Tongue (tissue), 2 donors: Measurements from ENCODE around the gene JDP2. TPM values are rescaled to one million over a fixed set of nuclear protein-coding genes. Genes with fewer than 3 reads are reported as not detected.

Source experiments
- DNase-seq: peaks from one replicate; pipeline ENCODE4 v3.0.0-alpha.2; 2015
- total RNA-seq: library from RNA; depleted of rRNA; stranded (reverse); fragments of >200 nt; gene quantifications from one replicate; pipeline ENCODE4 v1.2.3, GENCODE V29; 2014

JDP2 gene
- total RNA-seq, 1 donor from 2014 or later: 54.7 TPM

DNA sequence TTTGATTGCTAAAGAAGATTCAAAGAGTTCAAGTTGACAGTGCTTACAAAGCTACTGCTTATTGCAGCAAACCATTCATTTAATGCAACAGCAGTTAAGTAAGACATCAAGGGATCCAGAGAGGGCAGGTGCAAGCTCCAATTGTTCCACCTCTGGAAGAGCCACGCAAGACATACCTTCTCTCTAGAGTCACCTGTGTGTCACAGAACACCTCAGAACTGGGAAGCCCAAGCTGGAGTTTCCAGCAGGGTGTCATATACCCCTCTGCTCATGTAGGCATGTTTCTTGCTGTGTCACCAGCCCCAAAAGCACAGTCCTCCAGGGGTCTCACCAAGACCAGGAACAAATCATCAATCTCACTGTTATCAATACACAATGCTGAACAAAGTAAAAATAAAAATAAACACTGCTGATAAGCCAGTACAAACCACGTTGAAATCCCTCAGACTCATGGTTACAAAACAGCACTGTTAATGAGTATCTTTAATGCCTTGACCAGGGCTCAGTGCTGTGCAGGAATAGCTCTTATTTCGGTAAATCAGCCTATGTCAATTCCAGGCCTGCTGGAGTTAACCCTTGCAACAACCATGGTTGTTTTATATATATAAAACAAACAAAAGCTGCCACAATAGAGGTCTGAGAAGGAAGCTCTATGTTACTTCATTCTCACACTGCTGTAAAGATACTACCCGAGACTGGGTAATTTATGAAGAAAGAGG lies 57.0 kb downstream of the JDP2 start:
- DNase-seq: no peak

DNA sequence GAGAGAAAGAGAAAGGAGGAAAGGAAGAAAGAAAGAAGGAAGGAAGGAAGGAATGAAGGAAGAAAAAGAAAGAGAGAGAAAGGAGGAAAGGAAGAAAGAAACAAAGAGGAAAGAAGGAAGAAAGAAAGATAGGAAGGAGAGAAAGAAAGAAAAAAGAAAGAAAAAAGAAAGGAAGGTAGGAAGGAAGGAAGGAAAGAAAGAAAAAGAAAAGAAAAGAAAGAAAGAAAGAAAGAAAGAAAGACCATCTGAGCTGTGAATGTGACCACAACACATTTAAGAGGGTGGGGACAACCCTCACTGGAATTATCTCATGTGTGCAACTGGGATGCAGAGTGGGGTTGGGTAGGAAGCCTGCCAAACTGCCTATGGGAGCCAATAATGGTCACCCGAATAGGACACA lies 58.5 kb downstream of the JDP2 start:
- DNase-seq: no peak

DNA sequence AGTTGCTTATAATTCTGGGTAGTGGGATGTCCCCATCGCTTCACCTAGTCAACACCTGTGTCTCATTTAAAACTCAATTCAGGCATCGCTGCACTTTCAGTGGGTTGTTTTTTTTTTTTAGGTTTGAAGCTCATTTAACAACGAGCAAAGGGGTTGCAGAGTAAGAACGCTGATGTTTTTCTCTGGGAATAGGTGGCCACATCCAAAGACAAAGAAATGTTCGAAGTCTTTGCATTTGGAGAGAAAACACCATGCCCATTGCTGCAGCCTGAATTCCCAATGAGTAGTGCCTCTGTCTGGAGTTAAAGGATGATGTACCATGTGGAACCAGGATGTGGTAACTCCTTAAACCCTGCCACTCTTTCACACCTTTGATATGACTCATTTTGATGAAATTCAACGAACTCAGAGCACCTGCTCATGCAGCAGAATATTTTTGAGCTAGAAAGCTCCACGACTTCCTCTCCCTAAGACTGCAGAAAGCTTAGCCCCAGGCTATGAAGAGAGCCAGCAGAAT lies 59.4 kb downstream of the JDP2 start:
- DNase-seq: no peak

DNA sequence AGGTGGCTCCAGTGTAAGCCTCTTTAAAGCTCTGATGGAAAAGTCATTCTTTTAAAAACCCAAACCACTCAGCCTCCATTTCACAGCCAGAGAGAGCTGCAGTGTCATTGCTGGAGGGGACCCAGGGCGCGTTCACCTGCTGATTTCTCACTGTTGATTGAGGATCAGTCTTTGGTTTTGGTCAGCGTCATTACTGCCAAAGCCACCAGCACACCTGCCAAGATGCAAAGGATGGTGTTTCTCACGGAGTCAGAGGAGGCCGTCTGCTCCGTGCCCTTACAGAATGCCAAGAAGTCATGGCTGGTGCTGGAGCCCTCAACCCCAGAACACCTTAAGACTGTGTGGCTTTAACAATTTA lies 61.6 kb downstream of the JDP2 start:
- DNase-seq: no peak

DNA sequence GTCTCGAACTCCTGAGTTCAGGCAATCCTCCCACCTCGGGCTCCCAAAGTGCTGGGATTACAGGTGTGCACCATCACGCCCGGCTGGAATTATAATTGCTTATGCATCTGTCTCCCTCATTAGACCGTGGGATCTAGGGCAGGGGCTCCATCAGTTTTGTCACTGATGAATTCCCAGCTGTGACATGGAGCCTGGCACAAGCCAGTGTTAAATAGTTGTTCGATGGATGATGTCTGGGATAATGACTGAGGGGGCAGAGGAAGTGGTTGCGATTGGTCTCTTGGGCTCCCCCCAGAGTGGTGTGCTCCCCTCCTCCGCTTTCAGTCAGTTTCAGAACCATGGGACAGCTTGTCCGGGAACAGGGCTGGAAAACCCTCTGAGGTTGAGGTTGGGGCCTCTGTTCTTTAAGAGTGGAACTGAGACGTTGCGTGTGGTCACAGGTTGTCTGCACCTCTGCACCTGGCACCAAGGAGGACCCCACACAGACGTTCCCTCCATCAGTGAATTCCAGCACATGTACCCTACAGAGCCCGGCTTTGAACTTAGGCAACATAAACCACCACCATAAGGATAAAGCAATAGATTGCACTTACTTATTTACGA lies 63.7 kb downstream of the JDP2 start:
- DNase-seq: no peak

DNA sequence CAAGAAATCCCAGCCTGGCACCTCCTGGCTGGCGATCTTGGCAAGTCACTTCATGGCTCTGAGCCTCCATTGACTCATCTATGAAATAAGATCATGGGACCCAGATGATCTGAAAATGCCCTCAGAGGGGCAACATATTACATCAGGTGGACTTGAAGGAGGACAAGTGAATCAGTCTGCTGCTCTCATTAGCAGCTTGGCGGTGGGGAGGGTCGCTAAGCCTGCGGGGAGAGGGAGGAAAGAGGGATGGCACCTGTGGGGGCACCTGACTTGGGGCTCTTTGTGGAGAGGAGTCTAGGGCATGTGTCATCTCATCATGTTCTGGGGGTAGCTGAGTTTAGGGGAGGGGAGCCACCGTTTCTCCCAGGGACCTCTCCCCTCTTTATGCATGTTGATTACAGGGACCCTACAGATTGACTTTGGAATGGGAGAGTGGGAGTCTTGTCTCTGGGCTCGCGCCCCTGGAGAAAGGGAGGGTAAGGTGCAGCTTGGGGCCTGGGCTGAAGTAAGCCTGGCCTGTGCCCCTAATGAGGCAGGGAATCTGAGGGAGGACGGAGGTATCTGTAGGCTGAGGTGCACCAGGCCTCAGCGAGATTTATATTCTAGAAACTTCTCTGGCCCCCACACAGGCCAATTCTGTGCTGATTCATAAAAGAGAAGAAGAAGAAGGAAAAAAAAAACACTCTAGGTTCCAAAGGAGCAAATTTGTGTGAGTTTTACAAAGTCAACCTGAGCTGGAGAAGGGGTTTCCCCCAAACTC lies 65.2 kb downstream of the JDP2 start:
- DNase-seq: no peak

DNA sequence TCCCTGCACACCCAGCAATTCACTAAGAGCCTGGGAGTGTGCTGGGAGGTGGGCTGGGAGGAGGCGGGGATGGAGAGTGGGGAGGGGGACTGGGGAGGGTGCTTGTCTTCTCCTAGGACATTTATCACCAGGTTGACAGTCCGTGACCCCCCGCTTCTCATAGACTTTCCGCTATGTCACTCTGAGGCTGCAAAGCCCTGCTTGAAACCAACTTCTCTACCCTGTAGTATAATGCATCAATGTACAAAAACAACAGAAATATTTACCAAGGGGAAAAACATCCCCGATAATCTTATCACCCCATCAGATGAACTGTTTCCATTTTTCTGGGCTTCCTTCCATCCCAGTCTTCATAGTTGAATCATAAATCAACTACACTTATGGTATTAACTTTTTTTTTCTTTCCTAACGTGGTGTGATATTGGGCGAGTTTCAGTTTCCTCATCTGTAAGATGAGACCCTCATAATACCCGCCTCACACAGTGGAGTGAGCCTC lies 65.8 kb downstream of the JDP2 start:
- no peak for DNase-seq

DNA sequence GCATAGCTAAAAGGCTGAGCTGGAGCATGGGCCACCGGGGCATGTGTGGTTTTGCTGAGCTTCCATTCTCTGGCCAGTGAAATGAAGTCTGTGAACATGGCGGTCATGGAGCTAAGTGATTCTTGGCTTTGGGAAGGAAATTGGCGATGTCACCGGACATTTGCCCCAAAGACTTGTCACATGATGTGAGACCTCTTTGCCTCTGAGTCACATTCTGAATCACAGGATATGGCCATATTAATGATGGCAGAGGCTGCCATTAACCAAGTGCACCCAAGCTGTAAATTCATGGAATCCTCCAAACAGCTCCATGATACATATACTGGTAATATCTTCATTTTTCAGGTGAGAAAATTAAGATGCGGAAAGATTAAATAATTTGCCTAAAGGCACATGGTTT lies 67.1 kb downstream of the JDP2 start:
- no peak for DNase-seq

DNA sequence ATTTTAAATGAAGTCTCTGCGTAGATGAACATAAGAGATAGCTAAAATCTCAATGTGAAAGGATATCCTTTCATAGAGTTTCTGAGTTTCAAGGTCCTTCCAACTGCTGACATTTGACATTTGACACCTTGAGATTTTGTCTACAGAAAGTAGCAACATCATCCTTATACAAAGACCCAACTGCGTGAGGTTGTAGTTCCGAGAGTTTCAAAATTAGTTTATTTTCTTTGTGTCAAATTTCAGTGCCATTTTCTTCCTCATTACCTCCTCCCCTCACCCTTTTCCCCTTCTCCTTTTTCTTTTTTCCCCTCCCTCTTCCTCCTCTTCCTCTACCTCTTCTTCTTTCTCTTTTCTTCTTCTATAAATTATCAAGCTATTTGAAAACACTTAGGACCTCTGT lies 67.6 kb downstream of the JDP2 start:
- DNase-seq: no peak

DNA sequence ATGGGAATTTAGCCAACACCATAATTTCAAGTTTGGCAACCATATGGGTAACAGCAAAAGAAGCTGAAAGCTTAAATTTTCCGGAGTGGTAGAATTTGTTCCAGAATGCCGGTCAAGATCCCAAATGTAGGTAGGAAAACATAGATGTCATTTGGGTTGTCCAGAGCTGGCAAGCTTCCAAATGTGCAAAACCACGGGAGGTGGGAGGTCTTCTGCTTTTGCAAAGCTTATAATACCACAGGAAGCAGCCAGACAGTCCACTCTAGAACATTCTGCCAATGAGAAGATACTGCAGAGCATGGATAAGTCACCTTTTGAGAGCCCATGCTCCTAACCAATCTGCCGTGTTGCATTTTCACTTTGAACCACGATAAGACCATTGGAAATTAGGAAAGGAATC lies 68.1 kb downstream of the JDP2 start:
- no peak for DNase-seq

DNA sequence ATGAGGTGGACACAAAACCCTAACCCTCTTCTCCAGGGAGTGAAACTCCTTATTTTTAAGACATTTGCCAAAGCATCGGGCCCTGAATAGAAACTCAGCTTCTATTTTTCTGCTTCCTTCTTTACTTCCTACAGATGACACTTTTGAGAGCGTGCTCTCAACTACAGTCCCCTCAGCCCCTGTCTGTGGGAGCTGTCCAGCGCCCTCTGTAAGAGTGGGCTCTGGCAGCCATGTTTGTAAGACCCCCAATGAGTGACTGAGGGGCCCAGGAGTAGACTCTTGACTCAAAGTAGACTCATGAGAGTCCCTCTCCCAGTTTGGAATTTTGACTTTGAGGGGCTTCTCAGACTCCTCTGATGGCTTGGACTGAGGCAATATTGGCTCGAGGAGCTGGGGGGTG lies 68.9 kb downstream of the JDP2 start:
- no peak for DNase-seq

DNA sequence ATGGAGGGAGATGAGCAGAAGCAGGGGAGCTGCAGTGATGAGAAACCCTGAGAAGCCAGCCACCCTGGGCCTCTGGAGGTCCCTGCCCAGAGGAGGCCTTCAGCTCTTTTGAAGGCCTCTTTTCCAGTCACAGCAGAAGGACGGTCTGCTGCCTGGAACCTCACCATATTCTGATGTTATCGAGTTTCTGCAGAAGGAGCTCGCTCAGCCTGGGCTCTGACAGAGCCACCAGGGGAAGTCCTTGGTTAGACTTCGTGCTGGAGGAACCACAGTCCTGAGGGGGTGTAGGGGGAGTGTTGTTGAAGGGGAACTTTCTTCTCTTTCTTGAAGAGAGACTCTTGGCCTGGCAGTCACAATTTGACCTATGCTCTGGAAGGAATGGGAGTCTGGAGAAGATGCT lies 69.4 kb downstream of the JDP2 start:
- no peak for DNase-seq

DNA sequence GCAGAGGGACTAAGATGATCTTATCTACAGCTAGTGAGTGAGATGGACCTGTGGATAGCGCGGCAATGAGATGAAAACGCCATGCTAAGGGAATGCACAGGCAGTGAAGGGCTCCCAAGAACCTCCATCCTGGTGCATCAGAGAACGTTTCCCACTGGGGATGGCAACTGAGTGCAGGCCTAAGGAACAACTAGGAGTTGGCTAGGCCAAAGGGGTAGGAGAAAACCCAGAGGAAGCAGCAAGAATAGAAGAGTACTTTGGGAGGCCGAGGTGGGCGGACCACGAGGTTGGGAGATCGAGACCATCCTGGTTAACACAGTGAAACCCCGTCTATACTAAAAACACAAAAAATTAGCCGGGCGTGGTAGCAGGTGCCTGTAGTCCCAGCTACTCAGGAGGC lies 69.9 kb downstream of the JDP2 start:
- DNase-seq: no peak

DNA sequence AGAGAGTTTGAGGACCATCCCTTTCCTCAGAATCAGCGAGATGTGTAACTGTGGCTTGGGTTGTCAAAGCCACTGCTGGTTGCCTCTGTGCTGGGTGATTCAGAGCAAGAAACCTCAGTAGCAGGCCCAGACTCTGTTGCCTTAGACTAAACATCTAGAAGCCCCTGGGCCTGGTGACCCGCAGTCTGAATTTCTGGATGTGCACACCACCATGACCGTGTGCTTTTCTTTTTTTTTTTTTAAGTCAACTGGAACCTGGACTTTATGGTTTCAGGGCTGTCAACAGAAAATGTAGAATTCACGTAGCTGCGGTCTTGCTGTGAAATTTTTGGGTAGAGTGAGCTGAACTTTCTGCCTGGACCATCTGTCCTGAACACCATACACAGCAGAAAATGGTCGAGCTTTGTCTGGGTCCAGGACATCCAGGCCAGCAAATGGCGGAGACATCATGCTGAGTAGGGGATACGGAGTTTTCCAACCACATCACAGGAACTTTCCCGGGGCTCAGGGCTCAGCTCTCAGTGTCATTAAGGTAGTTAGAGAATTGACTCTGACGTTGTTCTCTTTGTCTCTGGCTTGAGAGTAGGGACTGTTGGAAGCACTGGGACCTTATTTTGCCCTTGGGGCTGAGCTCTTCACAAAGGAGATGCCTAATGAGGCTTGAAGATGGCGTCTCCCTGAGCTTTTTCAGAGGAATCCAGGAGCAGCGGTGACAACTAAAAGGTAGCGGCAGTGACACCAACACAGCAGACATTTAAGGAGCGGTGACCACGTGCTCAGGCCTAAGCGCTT lies 71.5 kb downstream of the JDP2 start:
- DNase-seq: no peak

DNA sequence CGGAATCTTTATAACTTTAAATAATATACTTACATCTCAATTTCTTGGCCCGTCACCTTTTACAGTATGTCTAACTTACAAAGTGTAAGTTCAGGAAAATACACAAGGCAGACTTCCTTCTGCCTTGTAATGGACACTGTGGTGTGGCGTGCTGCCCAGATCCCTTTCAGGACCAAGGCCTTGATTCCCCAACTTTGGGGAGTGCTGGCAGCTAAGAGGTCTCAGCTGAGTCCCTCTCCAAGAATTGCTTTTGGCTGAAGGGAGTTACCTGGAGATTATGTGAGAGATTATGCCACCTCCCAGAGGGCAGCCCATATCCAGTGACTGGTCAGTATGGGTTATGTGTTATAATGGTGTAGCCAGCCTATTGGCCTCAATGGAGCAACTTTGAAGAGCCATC lies 73.3 kb downstream of the JDP2 start:
- no peak for DNase-seq

DNA sequence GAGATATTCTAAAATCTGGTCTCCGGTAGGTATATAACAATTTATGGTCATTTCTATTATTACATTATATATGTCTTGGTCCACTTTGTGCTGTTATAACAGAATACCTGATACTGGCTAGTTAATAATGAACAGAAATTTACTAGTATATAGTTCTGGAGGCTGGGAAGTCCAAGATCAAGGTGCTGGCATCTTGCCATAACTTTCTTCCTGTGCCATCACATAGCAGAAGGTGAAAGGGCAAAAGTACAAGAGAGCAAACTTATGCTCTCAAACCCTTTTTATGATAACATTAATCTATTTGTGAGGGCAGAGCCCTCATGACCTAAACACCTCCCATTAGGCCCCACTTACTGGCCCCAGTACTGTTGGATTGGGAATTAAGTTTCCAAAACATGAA lies 76.6 kb downstream of the JDP2 start:
- no peak for DNase-seq

DNA sequence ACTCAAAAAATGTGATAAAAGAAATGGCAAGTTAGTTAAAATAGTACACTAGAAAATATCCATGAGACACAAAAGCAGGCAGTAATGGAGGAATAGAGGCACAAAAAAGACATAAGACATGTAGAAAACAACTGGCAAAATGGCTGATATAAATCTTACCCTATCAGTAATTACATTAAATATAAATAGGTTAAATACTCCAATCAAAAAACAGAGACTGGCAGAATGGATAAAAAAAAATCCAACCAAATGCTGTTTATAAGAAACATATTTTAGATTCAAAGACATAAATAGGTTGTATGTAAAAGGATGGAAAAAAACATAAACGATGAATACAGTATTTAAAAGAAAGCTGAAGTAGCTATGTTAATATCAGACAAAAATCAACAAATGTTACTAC lies 79.1 kb downstream of the JDP2 start:
- no peak for DNase-seq

DNA sequence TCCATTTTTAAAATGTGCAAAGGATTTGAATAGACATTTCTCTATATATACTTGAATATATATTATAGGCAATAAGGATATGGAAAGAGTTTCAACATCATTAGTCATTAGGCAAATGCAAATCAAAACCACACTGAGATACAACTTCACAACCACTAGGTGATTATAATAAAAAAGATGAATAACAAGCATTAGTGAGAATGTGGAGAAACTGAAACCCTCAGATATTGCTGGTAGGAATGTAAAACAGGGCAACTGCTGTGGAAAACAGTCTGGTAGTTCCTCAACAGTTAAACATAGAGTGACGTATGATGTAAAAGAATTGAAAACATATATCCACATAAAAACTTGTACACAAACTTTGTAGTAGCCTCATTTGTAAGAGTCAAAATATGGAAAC lies 82.7 kb downstream of the JDP2 start:
- DNase-seq: no peak

DNA sequence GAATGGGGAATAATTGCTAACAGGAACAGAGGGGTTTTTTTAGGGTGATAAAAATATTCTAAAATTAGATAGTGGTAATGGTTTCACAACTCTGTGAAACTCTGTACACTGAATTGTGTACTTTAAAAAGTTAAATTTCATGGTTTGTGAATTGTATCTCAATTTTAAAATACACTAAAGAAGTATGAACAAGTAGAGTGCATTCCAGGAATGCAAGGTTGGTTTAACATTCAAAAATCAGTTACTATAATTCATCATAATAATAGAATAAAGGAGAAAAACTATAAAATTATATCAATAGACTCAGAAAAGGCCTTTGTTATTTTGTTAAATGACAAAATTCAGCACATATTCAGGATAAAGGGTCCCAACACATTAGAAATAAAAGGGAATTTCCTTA lies 83.4 kb downstream of the JDP2 start:
- no peak for DNase-seq

DNA sequence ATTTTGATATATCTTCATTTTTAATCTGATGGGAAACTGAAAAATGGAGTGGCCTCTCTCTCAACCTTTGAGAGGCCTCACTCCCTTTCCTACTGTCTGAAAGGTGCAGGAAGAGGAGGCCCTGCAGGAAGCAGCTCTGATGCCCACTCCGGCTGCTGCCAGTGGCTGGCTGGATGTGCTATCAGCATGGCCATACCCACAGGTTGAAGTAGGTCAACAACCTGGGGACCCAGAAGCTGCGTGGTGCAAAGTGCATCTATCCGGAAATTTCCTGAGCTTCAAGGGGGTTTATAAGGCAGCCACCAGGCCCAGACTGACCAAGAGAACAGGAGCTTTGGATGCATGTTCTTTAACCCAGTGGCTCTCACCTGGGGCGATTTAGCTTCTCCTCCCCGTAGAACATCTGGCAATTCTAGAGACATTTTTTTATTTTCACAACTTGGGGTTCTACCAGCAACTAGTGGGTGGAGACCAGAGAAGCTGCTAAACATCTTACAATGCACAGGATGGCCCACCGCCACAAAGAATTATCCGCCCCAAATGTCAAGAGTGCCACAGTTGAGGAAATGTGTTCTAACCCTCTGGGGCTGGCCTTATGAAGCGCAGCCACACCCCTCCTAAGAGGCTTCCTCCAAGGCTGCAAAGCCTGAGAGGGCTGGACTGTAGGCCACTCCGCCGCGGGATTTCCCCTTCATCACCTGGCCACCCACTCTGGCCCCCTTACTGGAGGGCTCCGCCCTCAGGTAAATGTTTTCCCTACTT lies 86.3 kb downstream of the JDP2 start:
- DNase-seq: no peak

DNA sequence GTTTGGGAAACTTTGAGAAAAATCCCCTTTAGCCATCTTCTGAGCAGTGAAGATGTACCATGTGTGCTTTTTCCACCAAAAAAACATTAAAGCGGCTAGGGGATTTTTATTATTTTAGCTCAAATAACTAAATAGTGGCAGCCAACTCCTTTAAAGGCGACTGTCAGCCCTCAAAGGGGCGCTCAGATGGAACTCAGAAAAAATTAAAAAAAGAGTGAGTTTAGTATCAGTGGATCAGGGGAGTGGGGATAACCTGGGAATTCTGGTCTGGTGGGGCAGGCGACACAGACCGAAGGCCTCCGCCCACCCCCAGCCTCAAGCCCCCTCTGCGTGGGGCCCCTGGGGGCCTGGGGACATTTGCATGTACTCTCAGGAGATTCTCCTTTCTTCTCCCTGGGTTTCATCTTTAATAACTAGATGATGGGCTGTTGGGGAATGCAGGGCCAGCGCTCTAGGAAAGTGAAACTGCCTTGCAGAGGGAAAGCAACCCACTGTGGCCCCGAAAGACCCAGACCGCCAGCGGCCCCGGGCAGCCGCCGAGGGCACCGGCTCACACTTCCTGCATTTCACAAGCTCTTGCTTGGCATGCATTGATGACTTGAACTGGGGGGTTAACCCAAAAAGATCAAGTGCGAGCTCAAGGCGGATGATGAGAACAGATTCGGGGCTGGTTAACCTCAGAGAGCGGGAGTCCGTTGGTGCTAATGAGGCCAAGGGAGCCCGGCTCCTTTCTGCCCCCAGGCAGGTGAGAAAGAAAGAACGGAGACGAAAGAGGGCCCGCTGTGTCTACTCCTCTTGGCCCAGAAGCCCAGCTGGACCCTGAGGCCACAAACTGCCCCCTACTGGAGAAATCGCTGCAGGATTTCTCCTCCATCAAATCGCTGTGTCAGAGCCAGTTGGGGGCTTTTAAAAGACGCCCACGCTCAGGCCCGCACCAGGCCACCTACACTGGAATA lies 87.1 kb downstream of the JDP2 start:
- peak; percentile 16 for DNase-seq
